ENCODE measurements around the gene KAZN. TPM values are rescaled to one million over a fixed set of nuclear protein-coding genes. Genes with fewer than 3 reads are reported as not detected.

The KAZN gene
- total RNA-seq, 1 donor from 2014 or later = 33.5 TPM

- Histone ChIP-seq H3K36me3 (no peaks in the 10 kb centered on the region), H3K9me3 (peaks cover 10% of the 10 kb centered on the region), H3K27ac (no peak overlapping the region), H3K27me3 (no peaks in the 10 kb centered on the region), H3K4me3 (no peak overlapping the region), H3K4me1 (no peaks in the 10 kb centered on the region)
- intact Hi-C loops (cut with DNase I) = no loop called here
- no peak for TF ChIP-seq CTCF (IDR thresholded peaks at IDR 0.05)
- DNase-seq (no peak), ATAC-seq (no peak)
These were observed 245.0 kb downstream of the KAZN start for GRCh38 chr1:14843525-14843924.

DNA sequence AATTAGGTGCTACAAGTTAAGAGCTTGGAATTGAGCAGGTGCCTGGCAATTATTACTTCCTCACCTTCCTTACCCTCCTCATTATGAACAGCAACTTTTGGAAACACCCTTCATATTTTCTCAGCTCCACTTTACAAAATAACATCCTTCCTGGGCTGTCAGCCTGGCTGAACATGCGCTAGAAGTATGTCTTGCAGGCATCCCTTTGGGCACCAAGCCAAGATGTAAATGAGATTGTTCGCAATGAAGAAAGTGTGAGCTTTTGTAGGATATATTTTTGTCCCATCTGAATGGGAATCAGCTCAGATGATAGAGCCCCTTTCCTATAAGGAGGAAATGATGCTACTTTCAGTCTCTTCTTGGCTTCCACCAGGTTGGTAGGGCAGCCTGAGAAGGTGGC, 245.9 kb downstream of the KAZN start:
- TF ChIP-seq CTCF (IDR thresholded peaks at IDR 0.05) = no peak
- no peak overlapping the region for H3K4me3 ChIP-seq
- H3K4me1 ChIP-seq = no peaks in the 10 kb centered on the region
- no peaks in the 10 kb centered on the region for H3K27me3 ChIP-seq
- no peaks in the 10 kb centered on the region for H3K36me3 ChIP-seq
- no peak for ATAC-seq
- no peak overlapping the region for H3K27ac ChIP-seq
- intact Hi-C loops (cut with DNase I) = no loop called here
- no peak for DNase-seq
- peaks cover 10% of the 10 kb centered on the region for H3K9me3 ChIP-seq

- DNase-seq = no peak
- TF ChIP-seq CTCF (IDR thresholded peaks at IDR 0.05) = no peak
These were observed 246.6 kb downstream of the KAZN start for GRCh38 chr1:14844923-14845617.

DNA sequence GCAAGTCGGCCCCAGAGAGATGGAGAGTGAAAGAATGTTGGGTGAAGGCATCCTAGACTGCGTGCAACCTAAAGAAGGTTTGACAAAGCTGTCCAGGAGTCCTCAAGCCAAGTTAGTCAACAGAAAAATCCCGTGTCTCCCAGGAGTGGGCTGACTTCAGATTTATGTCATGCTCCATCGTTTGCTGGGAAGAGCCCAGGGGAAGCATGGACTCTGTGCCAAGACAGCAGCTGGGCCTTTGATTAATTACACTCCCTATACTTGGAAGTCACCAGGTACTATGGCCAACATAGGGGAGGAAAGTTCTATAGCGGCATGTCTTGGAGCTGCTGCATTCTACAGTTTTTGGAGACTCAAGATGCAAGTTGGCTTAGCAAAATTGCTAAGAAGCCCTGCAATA, 247.4 kb downstream of the KAZN start:
- Histone ChIP-seq H3K36me3 (no peaks in the 10 kb centered on the region), H3K27ac (no peak overlapping the region), H3K4me1 (no peaks in the 10 kb centered on the region), H3K9me3 (peaks cover 10% of the 10 kb centered on the region), H3K27me3 (no peaks in the 10 kb centered on the region), H3K4me3 (no peak overlapping the region)
- no peak for TF ChIP-seq CTCF (IDR thresholded peaks at IDR 0.05)
- ATAC-seq (no peak), DNase-seq (no peak)
- intact Hi-C loops (cut with DNase I) = no loop called here

More at GRCh38 chr1:14844923-14845617, 246.6 kb downstream of the KAZN start:
- no peak for ATAC-seq
- Histone ChIP-seq H3K36me3 (no peaks in the 10 kb centered on the region), H3K27ac (no peak overlapping the region), H3K4me3 (no peak overlapping the region), H3K27me3 (no peaks in the 10 kb centered on the region), H3K4me1 (no peaks in the 10 kb centered on the region), H3K9me3 (peaks cover 10% of the 10 kb centered on the region)
- intact Hi-C loops (cut with DNase I) = no loop called here

- intact Hi-C loops (cut with DNase I) = no loop called here
- Histone ChIP-seq H3K27ac (no peak overlapping the region), H3K4me1 (no peaks in the 10 kb centered on the region), H3K36me3 (no peaks in the 10 kb centered on the region), H3K4me3 (no peak overlapping the region), H3K9me3 (peaks cover 9% of the 10 kb centered on the region), H3K27me3 (no peaks in the 10 kb centered on the region)
- ATAC-seq (no peak), DNase-seq (no peak)
- TF ChIP-seq CTCF (IDR thresholded peaks at IDR 0.05) = no peak
These were observed 248.2 kb downstream of the KAZN start for GRCh38 chr1:14846688-14847087.

GRCh38 chr1:14848203-14848602, 249.7 kb downstream of the KAZN start:
- no peak overlapping the region for H3K4me3 ChIP-seq
- intact Hi-C loops (cut with DNase I) = no loop called here
- no peaks in the 10 kb centered on the region for H3K27me3 ChIP-seq
- no peaks in the 10 kb centered on the region for H3K9me3 ChIP-seq
- no peak for ATAC-seq
- H3K36me3 ChIP-seq = no peaks in the 10 kb centered on the region
- no peak for DNase-seq
- TF ChIP-seq CTCF (IDR thresholded peaks at IDR 0.05) = no peak
- H3K4me1 ChIP-seq = no peaks in the 10 kb centered on the region
- H3K27ac ChIP-seq = no peak overlapping the region

Measured in upper lobe of right lung (tissue), 1 donor.